Vagina (tissue), 2 donors: ENCODE data around the gene KIF27. TPM values are rescaled to one million over a fixed set of nuclear protein-coding genes. Genes with fewer than 3 reads are reported as not detected.
"Not testable (repeated sequence)": the region's sequence is repeated elsewhere in the genome, so short reads cannot be mapped to it uniquely, and the experiment has no call there.

ENCODE experiments used
- DNase-seq, 2 donors: peaks; one replicate each; pipeline ENCODE4 v3.0.0-alpha.2; 2017; ENCODE audit errors: extremely low spot score in 2 of 2
- H3K27ac ChIP-seq: fragments of 200-600 bp; sonication (generic); one replicate; pipeline ENCODE4 v1.5.1; 2019
- H3K27me3 ChIP-seq: fragments of 200-600 bp; sonication (generic); one replicate; pipeline ENCODE4 v1.5.1; 2019
- H3K36me3 ChIP-seq, 2 donors: fragments of 200-600 bp; sonication (generic); one replicate each; pipeline ENCODE4 v1.5.1; 2017 to 2019
- H3K4me1 ChIP-seq: fragments of 200-600 bp; sonication (generic); one replicate; pipeline ENCODE4 v1.5.1; 2019
- H3K4me3 ChIP-seq, 2 donors: fragments of 200-600 bp; sonication (generic); 1 replicate in 1 of 2; 2 replicates in 1 of 2; pipeline ENCODE4 v1.5.1; 2016 to 2019
- H3K9me3 ChIP-seq: fragments of 200-600 bp; sonication (generic); one replicate; pipeline ENCODE4 v1.5.1; 2019
- CTCF ChIP-seq, 3 experiments: fragments of 450-650 bp in 2 of 3; fragments of 200-600 bp in 1 of 3; sonication (generic) in 1 of 3; IDR thresholded peaks; one replicate each; pipeline ENCODE4 v1.5.1; 2017 to 2019; ENCODE audit warnings: antibody characterized with exemption in 3 of 3, mild to moderate bottlenecking in 2 of 3, moderate library complexity in 2 of 3
- POLR2A ChIP-seq, 2 donors: fragments of 450-650 bp; IDR thresholded peaks; one replicate each; pipeline ENCODE4 v1.6.1; 2017; ENCODE audit warnings: antibody characterized with exemption in 2 of 2, mild to moderate bottlenecking in 2 of 2, moderate library complexity in 2 of 2
- POLR2AphosphoS5 ChIP-seq, 2 donors: sonication (generic); formaldehyde crosslinking; IDR thresholded peaks; one replicate each; pipeline ENCODE4 v1.9.0; 2017; ENCODE audit warnings: antibody characterized with exemption in 2 of 2, mild to moderate bottlenecking in 2 of 2, low read depth in 1 of 2; ENCODE audit not compliant: insufficient read depth in 1 of 2
- intact Hi-C: fragments of 100-400 bp; cut with DNase I; formaldehyde crosslinking; loops from one replicate; pipeline ENCODE4 v1.15.1; 2023
- total RNA-seq: library from RNA; depleted of rRNA; stranded (reverse); fragments of >200 nt; gene quantifications from one replicate; pipeline ENCODE4 v1.2.3, GENCODE V29; 2016

Gene KIF27
- total RNA-seq, 1 donor from 2014 or later = 6.1 TPM

DNA sequence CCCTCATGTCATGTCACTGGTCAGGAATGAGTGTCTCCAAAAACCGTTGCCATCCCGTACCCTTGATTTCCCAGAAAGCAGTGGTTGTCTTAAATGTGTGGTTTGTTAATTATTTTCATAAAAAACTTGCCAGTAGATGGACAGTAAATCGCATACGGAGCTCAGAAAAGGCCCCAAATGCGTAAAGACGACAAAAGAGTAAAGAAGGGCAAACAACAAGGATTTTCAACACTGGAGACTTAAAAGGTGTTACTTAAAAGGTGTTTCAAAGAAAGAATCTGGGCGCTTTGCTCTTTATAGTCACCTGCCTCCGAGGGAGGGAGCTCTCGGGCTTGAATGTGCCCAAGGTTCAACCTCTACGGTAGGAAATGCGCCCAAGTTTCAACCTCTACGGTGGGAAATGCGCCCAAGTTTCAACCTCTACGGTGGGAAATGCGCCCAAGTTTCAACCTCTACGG, 734 bp downstream of the KIF27 start:
- DNase-seq = no peak
- intact Hi-C loops = no loop called here

DNA sequence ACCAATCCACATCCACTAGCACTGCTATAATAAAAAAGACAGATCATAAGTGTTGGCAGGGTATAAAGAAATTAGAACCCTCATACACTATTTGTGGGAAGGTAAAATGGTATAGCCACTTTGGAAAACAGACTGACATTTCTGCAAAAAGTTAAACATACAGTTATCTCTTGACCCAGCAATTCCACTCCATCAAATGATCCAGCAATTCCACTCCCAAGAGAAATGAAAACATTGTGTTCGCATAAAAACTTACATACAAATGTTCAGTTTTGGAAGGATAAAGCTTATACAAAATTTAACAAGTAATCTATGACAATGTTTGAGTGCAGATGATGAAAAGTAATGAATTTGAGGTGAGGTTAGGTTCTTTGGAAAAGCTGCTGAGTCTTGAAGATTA, 2.1 kb downstream of the KIF27 start:
- TF ChIP-seq CTCF (IDR thresholded peaks at IDR 0.05) (no peak), POLR2AphosphoS5 (IDR thresholded peaks at IDR 0.05; ENCODE audit: insufficient read depth in 1 of 2, low read depth in 1 of 2) (no peak), POLR2A (IDR thresholded peaks at IDR 0.05) (no peak)
- H3K4me3 ChIP-seq = no peak overlapping the region
- intact Hi-C loops = no loop called here
- H3K36me3 ChIP-seq = no peaks in the 10 kb centered on the region
- H3K4me1 ChIP-seq = peaks cover 10% of the 10 kb centered on the region
- no peaks in the 10 kb centered on the region for H3K9me3 ChIP-seq
- no peak overlapping the region for H3K27ac ChIP-seq
- no peaks in the 10 kb centered on the region for H3K27me3 ChIP-seq
- DNase-seq = no peak

More for the DNA sequence above, 734 bp downstream of the KIF27 start:
- TF ChIP-seq POLR2AphosphoS5 (IDR thresholded peaks at IDR 0.05; ENCODE audit: insufficient read depth in 1 of 2, low read depth in 1 of 2) (no peak), CTCF (IDR thresholded peaks at IDR 0.05) (no peak), POLR2A (IDR thresholded peaks at IDR 0.05) (no peak)
- Histone ChIP-seq H3K27ac (peak overlapping the region; percentile 94), H3K9me3 (no peaks in the 10 kb centered on the region), H3K4me1 (peaks cover 10% of the 10 kb centered on the region), H3K4me3 (peak overlapping the region; percentile 58 to 90), H3K27me3 (no peaks in the 10 kb centered on the region), H3K36me3 (no peaks in the 10 kb centered on the region)

- intact Hi-C loops, DNase-seq, H3K27ac ChIP-seq, H3K36me3 ChIP-seq, H3K4me1 ChIP-seq, H3K4me3 ChIP-seq, H3K9me3 ChIP-seq, H3K27me3 ChIP-seq: not testable (repeated sequence)
- TF ChIP-seq CTCF (IDR thresholded peaks at IDR 0.05) = peak; percentile 15 to 34 (median 32)
Measured at GRCh38 chr9:83912194-83912593, 9.0 kb downstream of the KIF27 start.

DNA sequence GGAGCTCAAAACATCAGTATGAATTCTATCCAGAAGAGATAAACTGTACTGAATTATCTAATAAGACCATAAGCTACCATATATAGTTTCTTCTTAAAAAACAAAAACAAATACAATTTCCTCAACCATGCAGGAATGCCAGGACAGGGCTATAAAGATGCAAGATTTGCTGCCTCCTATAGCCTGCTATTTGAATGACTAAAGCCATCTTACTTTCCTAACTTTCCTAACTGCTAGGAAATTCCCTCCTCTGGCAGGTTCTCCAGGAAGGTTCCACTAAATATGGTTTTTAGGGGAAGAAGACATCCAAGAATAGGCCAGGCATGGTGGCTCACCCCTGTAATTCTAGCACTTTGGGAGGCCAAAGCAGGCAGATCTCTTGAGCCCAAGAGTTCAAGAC, 15.1 kb downstream of the KIF27 start:
- Histone ChIP-seq H3K27me3 (no peaks in the 10 kb centered on the region), H3K27ac (no peak overlapping the region), H3K4me1 (no peaks in the 10 kb centered on the region), H3K4me3 (no peak overlapping the region), H3K36me3 (no peaks in the 10 kb centered on the region), H3K9me3 (no peaks in the 10 kb centered on the region)
- intact Hi-C loops = no loop called here
- no peak for TF ChIP-seq POLR2AphosphoS5 (IDR thresholded peaks at IDR 0.05; ENCODE audit: insufficient read depth in 1 of 2, low read depth in 1 of 2)
- no peak for TF ChIP-seq CTCF (IDR thresholded peaks at IDR 0.05)
- no peak for TF ChIP-seq POLR2A (IDR thresholded peaks at IDR 0.05)
- no peak for DNase-seq

DNA sequence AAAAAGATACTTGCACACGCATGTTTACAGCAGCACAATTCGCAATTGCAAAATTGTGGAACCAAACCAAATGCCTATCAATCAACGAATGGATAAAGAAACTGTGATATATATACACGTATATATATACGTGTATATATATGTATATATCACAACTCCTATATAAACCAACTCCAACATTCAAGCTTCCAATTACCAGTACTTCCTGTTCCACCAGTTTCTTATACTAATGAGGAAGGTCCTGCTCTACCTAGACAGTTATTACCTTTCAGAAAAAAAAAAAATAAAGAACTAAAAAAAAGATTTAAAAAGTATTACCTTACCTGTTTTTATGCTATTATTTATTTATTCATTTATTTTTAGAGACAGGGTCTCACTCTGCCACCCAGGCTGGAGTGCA, 20.6 kb downstream of the KIF27 start:
- H3K4me3 ChIP-seq, H3K9me3 ChIP-seq, H3K36me3 ChIP-seq, H3K27ac ChIP-seq, DNase-seq, intact Hi-C loops, H3K27me3 ChIP-seq, H3K4me1 ChIP-seq: not testable (repeated sequence)

DNA sequence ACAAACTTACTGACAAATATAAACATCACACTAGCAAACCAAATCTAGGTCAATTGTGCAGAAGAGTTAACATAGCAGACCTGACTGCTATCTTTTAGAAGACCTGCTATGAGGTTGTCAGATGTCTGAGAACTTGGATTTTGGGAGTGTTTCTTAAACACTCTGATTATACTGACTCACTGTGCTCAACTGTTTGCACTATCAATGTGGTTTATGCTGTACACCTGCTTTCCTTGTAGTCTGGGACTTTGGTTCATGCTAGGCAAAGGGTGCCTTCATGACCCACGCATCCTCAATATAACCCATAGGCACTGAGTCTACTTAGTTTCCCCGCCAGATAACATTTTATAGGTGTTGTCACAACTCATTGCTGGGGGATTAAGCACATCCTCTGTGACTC, 26.9 kb downstream of the KIF27 start:
- H3K36me3 ChIP-seq, H3K9me3 ChIP-seq, H3K27ac ChIP-seq, intact Hi-C loops, DNase-seq, H3K27me3 ChIP-seq, H3K4me3 ChIP-seq, H3K4me1 ChIP-seq: not testable (repeated sequence)

DNA sequence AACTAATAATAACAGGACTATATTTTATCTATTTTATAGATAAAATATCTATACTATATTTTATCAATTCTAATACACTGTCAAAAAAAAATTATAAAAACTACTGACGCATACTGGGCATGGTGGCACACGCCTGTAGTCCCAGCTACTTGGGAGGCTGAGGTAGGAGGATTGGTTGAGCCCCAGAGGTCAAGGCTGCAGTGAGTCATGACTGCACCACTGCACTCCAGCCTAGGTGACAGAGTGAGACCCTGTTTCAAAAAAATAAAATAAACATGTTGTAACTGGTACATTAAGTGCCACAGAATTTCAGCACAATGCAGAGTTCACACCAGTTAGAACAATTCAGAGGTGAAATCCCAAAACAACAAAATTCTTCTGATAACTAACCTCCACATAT, 34.7 kb downstream of the KIF27 start:
- H3K27ac ChIP-seq, H3K9me3 ChIP-seq, intact Hi-C loops, H3K4me1 ChIP-seq, DNase-seq, H3K27me3 ChIP-seq, H3K4me3 ChIP-seq, H3K36me3 ChIP-seq: not testable (repeated sequence)

DNA sequence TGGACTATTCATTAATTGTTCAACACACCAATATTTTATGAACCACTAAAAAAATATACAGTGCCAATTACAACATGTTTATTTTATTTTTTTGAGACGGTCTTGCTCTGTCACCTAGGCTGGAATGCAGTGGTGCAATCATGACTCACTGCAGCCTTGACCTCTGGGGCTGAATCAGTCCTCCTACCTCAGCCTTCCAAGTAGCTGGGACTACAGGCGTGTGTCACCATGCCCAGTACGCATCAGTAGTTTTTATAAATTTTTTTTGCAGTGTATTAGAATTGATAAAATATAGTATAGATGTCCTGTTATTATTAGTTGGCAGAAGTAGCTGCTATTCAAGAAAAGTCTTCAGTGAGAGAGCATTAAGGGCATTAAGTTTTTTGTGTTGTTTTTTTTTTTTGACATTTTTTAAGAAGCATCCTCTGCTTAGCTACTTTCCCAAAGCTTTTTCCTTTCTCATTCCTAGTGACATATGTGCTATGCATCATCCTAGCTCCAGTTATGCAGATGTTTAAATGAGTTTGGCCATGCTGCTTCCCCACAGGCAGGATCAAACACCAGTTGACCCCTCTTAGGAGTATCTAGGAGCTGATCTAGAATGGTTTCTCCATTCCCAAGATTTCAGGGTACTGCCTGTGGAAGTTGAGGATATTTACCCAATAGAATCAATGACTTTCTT, 35.5 kb downstream of the KIF27 start:
- H3K4me3 ChIP-seq, intact Hi-C loops, H3K9me3 ChIP-seq, H3K36me3 ChIP-seq, H3K27me3 ChIP-seq, DNase-seq, H3K27ac ChIP-seq, H3K4me1 ChIP-seq: not testable (repeated sequence)

- H3K27ac ChIP-seq, intact Hi-C loops, DNase-seq, H3K4me3 ChIP-seq, H3K4me1 ChIP-seq, H3K27me3 ChIP-seq, H3K9me3 ChIP-seq, H3K36me3 ChIP-seq: not testable (repeated sequence)
Measured at GRCh38 chr9:83881687-83882408, 39.4 kb downstream of the KIF27 start.
